Measurements from ENCODE around the gene ZNF830.

The ZNF830 gene

GRCh38 chr17:35010093-35010492 is 48.8 kb downstream of the ZNF830 start:
- DNase-seq (ENCODE audit: low read depth) = no peak
- TF ChIP-seq, protein P1, sequence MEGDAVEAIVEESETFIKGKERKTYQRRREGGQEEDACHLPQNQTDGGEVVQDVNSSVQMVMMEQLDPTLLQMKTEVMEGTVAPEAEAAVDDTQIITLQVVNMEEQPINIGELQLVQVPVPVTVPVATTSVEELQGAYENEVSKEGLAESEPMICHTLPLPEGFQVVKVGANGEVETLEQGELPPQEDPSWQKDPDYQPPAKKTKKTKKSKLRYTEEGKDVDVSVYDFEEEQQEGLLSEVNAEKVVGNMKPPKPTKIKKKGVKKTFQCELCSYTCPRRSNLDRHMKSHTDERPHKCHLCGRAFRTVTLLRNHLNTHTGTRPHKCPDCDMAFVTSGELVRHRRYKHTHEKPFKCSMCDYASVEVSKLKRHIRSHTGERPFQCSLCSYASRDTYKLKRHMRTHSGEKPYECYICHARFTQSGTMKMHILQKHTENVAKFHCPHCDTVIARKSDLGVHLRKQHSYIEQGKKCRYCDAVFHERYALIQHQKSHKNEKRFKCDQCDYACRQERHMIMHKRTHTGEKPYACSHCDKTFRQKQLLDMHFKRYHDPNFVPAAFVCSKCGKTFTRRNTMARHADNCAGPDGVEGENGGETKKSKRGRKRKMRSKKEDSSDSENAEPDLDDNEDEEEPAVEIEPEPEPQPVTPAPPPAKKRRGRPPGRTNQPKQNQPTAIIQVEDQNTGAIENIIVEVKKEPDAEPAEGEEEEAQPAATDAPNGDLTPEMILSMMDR (IDR thresholded peaks at IDR 0.05; ENCODE audit: control insufficient read depth, insufficient read depth, low read depth, low read length, missing control alignments) = no peak

DNA sequence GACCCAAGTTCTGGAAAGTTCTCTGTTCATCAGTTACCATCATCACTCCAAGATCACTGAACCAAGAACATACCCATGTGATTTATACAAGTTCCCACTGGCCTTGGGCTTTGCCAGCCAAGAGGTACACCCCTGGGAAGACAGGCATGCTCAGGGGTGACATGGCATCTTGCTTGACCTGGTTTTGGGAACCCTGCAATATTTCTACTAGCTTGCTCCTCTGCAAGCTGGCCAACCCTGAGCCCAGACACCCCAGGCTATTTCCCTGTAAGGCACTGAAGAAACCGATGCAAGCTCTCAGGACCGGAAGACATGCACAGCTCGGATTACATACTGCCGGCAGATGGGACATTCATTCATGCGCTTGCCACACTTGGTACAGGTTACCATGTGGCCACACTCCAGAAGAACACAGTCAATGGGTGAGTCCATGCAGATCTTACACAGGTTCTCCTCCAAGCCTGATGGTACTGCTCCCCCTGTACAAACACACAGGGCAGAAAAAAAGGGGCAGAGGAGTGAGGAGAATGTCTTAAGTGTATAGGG is 50.4 kb downstream of the ZNF830 start:
- TF ChIP-seq, protein P1 (IDR thresholded peaks at IDR 0.05; ENCODE audit: control insufficient read depth, insufficient read depth, low read depth, low read length, missing control alignments) = no peak
- no peak for DNase-seq (ENCODE audit: low read depth)
- H3K4me3 ChIP-seq (ENCODE audit: control insufficient read depth, low read depth, low read length) = no peak overlapping the region

More at GRCh38 chr17:35010093-35010492, 48.8 kb downstream of the ZNF830 start:
- H3K4me3 ChIP-seq (ENCODE audit: control insufficient read depth, low read depth, low read length) = no peak overlapping the region
